IMR-90 (cell line): ENCODE data around the gene RLF. TPM values are rescaled to one million over a fixed set of nuclear protein-coding genes. Genes with fewer than 3 reads are reported as not detected.

Source experiments
- ATAC-seq: fragments of 200-7000 bp; cut with Tn5 transposase; 2 replicates; pipeline ENCODE4 v1.9.1; 2020; ENCODE audit warnings: low read depth, mild to moderate bottlenecking, moderate library complexity
- BruUV-seq: library from RNA; stranded (reverse); fragments of 400-500 nt; replicated peaks from 2 replicates; lab custom pipeline; 2021; lab: Mats Ljungman, UMichigan
- CTCF ChIA-PET: fragments of 300-600 bp; formaldehyde crosslinking; extraction: SDS; loops from one replicate; lab custom pipeline; 2021; ENCODE audit warnings: antibody characterized with exemption; lab: Yijun Ruan, JAX
- POLR2A ChIA-PET: fragments of 300-600 bp; sonication (Branson Sonifier 250); formaldehyde crosslinking; loops from one replicate; lab custom pipeline; 2022; ENCODE audit warnings: antibody characterized with exemption; ENCODE audit not compliant: unreplicated experiment; lab: Charles Lee
- DNase-seq: peaks from one replicate; pipeline ENCODE4 v3.0.0; 2013
- H2AFZ ChIP-seq: replicated peaks from 2 replicates; pipeline ENCODE3; 2013; ENCODE audit warnings: low read length, mild to moderate bottlenecking; ENCODE audit not compliant: poor library complexity
- H2AK5ac ChIP-seq: 2 replicates; pipeline ENCODE4 v1.6.1; 2013; ENCODE audit warnings: low read depth, low read length, inconsistent platforms
- H2AK9ac ChIP-seq: replicated peaks from 2 replicates; pipeline ENCODE3; 2013; ENCODE audit warnings: mild to moderate bottlenecking, low read depth, low read length, moderate library complexity; ENCODE audit not compliant: poor library complexity
- H2BK120ac ChIP-seq: 2 replicates; pipeline ENCODE4 v1.6.1; 2013; ENCODE audit warnings: low read depth, low read length, inconsistent platforms
- H2BK15ac ChIP-seq: 3 replicates; pipeline ENCODE4 v1.6.1; 2013; ENCODE audit warnings: low read depth, low read length, inconsistent platforms
- H2BK20ac ChIP-seq: 2 replicates; pipeline ENCODE4 v1.6.1; 2013; ENCODE audit warnings: low read depth, mild to moderate bottlenecking, inconsistent platforms, low read length, moderate library complexity
- H2BK5ac ChIP-seq: 2 replicates; pipeline ENCODE4 v1.6.1; 2013; ENCODE audit warnings: mild to moderate bottlenecking, low read depth, low read length, inconsistent platforms; ENCODE audit not compliant: poor library complexity, severe bottlenecking
- H3K14ac ChIP-seq: replicated peaks from 2 replicates; pipeline ENCODE4 v1.6.1; 2013; ENCODE audit warnings: low read depth, low read length, inconsistent platforms
- H3K18ac ChIP-seq: 2 replicates; pipeline ENCODE4 v1.6.1; 2013; ENCODE audit warnings: low read depth, low read length, control low read depth
- H3K23ac ChIP-seq: 2 replicates; pipeline ENCODE4 v1.6.1; 2013; ENCODE audit warnings: low read depth, low read length, inconsistent platforms
- H3K27ac ChIP-seq: 2 replicates; pipeline ENCODE4 v1.5.1; 2013; ENCODE audit warnings: mild to moderate bottlenecking, control low read depth, low read length; ENCODE audit not compliant: insufficient read depth
- H3K27me3 ChIP-seq: 2 replicates; pipeline ENCODE4 v1.6.1; 2013; ENCODE audit warnings: low read length; ENCODE audit not compliant: control insufficient read depth, insufficient read depth
- H3K36me3 ChIP-seq: 2 replicates; pipeline ENCODE4 v1.6.1; 2013; ENCODE audit warnings: low read length, mixed read lengths; ENCODE audit not compliant: control insufficient read depth, insufficient read depth
- H3K4ac ChIP-seq: 2 replicates; pipeline ENCODE4 v1.6.1; 2013; ENCODE audit warnings: low read depth, low read length, inconsistent platforms
- H3K4me1 ChIP-seq: 2 replicates; pipeline ENCODE4 v1.6.1; 2013; ENCODE audit warnings: low read length, mixed read lengths; ENCODE audit not compliant: control insufficient read depth, insufficient read depth
- H3K4me2 ChIP-seq: 2 replicates; pipeline ENCODE4 v1.6.1; 2013; ENCODE audit warnings: low read depth, mild to moderate bottlenecking, control low read depth, low read length, moderate library complexity
- H3K4me3 ChIP-seq: 2 replicates; pipeline ENCODE4 v1.5.1; 2013; ENCODE audit warnings: low read depth, mild to moderate bottlenecking, control low read depth, low read length, moderate library complexity; ENCODE audit not compliant: insufficient read depth
- H3K56ac ChIP-seq: 2 replicates; pipeline ENCODE4 v1.6.1; 2013; ENCODE audit warnings: low read length, inconsistent platforms; ENCODE audit not compliant: insufficient read depth; ENCODE audit errors: extremely low read depth
- H3K79me1 ChIP-seq, 2 experiments: 2 replicates each; pipeline ENCODE4 v1.6.1; 2013; ENCODE audit warnings: low read length in 2 of 2, inconsistent platforms in 1 of 2, low read depth in 1 of 2
- H3K9ac ChIP-seq: 2 replicates; pipeline ENCODE4 v1.6.1; 2013; ENCODE audit warnings: low read depth, low read length, control low read depth
- H3K9me1 ChIP-seq: 2 replicates; pipeline ENCODE4 v1.6.1; 2013; ENCODE audit warnings: low read length, inconsistent platforms; ENCODE audit not compliant: insufficient read depth
- H3K9me3 ChIP-seq: 2 replicates; pipeline ENCODE4 v1.6.1; 2013; ENCODE audit warnings: low read length; ENCODE audit not compliant: control insufficient read depth, insufficient read depth
- H4K20me1 ChIP-seq: 2 replicates; pipeline ENCODE4 v1.6.1; 2013; ENCODE audit warnings: low read length, inconsistent platforms; ENCODE audit not compliant: insufficient read depth
- H4K5ac ChIP-seq: 2 replicates; pipeline ENCODE4 v1.6.1; 2013; ENCODE audit warnings: mild to moderate bottlenecking, low read depth, low read length, control low read depth
- H4K8ac ChIP-seq, 2 experiments: 2 replicates each; pipeline ENCODE4 v1.6.1; 2013; ENCODE audit warnings: low read depth in 2 of 2, low read length in 2 of 2, control low read depth in 1 of 2, inconsistent platforms in 1 of 2
- H4K91ac ChIP-seq: 2 replicates; pipeline ENCODE4 v1.6.1; 2013; ENCODE audit warnings: low read depth, low read length, inconsistent platforms; ENCODE audit not compliant: insufficient read depth
- BHLHE40 ChIP-seq: fragments of 150-350 bp; IDR thresholded peaks from 2 replicates; pipeline ENCODE4 v1.6.1; 2016; ENCODE audit warnings: mild to moderate bottlenecking, low read depth, low read length
- FOS ChIP-seq: fragments of 150-350 bp; IDR thresholded peaks from 2 replicates; pipeline ENCODE4 v1.6.1; 2016; ENCODE audit warnings: low read depth, low read length
- MAZ ChIP-seq: IDR thresholded peaks from 2 replicates; pipeline ENCODE4 v1.6.1; 2012; ENCODE audit warnings: low read depth, mild to moderate bottlenecking, low read length, improper control_type of control experiment, moderate library complexity, borderline replicate concordance
- MXI1 ChIP-seq: IDR thresholded peaks from 2 replicates; pipeline ENCODE4 v1.6.1; 2012; ENCODE audit warnings: low read depth, mild to moderate bottlenecking, low read length, moderate library complexity, borderline replicate concordance
- WGBS, 2 experiments: methylation state at CpG; one replicate each; pipeline versions ENCODE4 v1.1.5 to v1.1.7; 2013; ENCODE audit warnings: missing lambda C conversion rate in 2 of 2; ENCODE audit not compliant: insufficient read length in 1 of 2; ENCODE audit errors: extremely low coverage in 2 of 2; 5-methylcytosine and 5-hydroxymethylcytosine counted together
- dilution Hi-C: fragments of 300-500 bp; cut with HindIII; formaldehyde crosslinking; loops from one replicate; pipeline ENCODE4 v1.14.3; 2018; ENCODE audit warnings: low sequenced_read_pairs; ENCODE audit not compliant: unreplicated experiment
- in situ Hi-C: fragments of 300-500 bp; cut with MboI; formaldehyde crosslinking; loops from 3 replicates; pipeline ENCODE4 v1.14.3; 2019; ENCODE audit warnings: low sequenced_read_pairs, inconsistent platforms, mixed read lengths
- intact Hi-C: fragments of 100-400 bp; cut with micrococcal nuclease; formaldehyde crosslinking; loops from 2 replicates; pipeline ENCODE4 v1.10.0; 2022
- polyA plus RNA-seq, 3 experiments: library from polyadenylated mRNA; depleted of rRNA; stranded (reverse); fragments of >200 nt; gene quantifications; 2 replicates each; pipeline ENCODE4 v1.2.3, GENCODE V29; 2012; ENCODE audit warnings: low replicate concordance in 1 of 3
- total RNA-seq: library from RNA; depleted of rRNA; stranded (reverse); fragments of >200 nt; gene quantifications from 2 replicates; pipeline ENCODE4 v1.2.3, GENCODE V29; 2012
- TF ChIP-seq, protein P1 (sequence below): fragments of 150-350 bp; IDR thresholded peaks from 2 replicates; pipeline ENCODE4 v1.6.1; 2016; ENCODE audit warnings: low read depth, mild to moderate bottlenecking, low read length, moderate library complexity, borderline replicate concordance
- TF ChIP-seq, protein P2 (sequence below): conservative IDR thresholded peaks from 2 replicates; pipeline ENCODE4 v1.5.1; 2012; ENCODE audit warnings: mild to moderate bottlenecking, low read depth, low read length, improper control_type of control experiment

RLF gene
- total and polyA plus RNA-seq, 2 of the 4 experiments (the other 2 are of a cell fraction) = 4.4 to 29.8 TPM

DNA sequence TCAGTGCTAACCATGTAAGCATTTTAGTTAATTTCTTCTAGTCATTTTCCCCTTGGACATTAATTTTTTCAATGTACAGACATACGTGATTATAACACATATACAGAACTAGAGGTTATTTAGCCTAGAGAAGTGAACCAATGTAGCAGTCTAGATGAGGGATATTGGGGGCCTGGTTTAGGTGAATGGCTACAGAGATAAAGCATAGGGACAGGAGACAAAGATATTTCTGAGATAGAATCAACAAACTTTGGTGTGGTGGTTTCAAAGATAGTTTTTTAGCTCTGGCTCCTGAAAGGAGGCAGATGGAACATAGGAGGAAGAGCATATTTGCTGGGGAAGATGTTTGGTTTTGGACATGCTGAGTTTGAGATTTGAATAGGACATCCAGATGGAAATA is 23.0 kb downstream of the RLF start:
- Histone ChIP-seq H3K4me2 (no peak overlapping the region), H3K23ac (no peak overlapping the region), H3K9me1 (no peaks in the 10 kb centered on the region), H3K4me3 (no peak overlapping the region), H4K20me1 (peaks cover 88% of the 10 kb centered on the region), H2AK5ac (no peak overlapping the region), H3K4ac (no peak overlapping the region), H2BK120ac (no peak overlapping the region), H2BK20ac (no peak overlapping the region), H2AFZ (no peak overlapping the region), H3K27me3 (no peaks in the 10 kb centered on the region), H3K9me3 (no peaks in the 10 kb centered on the region), H3K36me3 (no peaks in the 10 kb centered on the region), H4K5ac (no peak overlapping the region), H3K4me1 (peaks cover 4% of the 10 kb centered on the region), H3K79me1 (peaks cover 3 to 64% of the 10 kb centered on the region in 2 experiments), H3K14ac (no peak overlapping the region), H3K56ac (no peak overlapping the region), H3K9ac (no peak overlapping the region), H2AK9ac (no peak overlapping the region), H3K18ac (no peak overlapping the region), H2BK5ac (no peak overlapping the region), H4K91ac (no peak overlapping the region), H2BK15ac (no peak overlapping the region), H3K27ac (no peak overlapping the region), H4K8ac (no peak overlapping the region)
- ChIA-PET POLR2A (interaction anchor here (0.5 kb wide), 1 partner anchor 151 kb away, joined by 15 read pairs; no protein-coding TSS in a partner anchor), CTCF (interaction anchor here (0.6 to 1.8 kb wide), 5 partner anchors 14 to 221 kb away, joined by 3 to 6 read pairs (median 4); no protein-coding TSS in a partner anchor)
- dilution Hi-C loops = no loop called here
- intact Hi-C loops = no loop called here
- no CpG with 5 or more reads among the region's 1 CpG for WGBS, 2 experiments
- BruUV-seq = no TSS peak
- ATAC-seq (no peak), DNase-seq (no peak)
- in situ Hi-C loops = no loop called here
- no peak for TF ChIP-seq BHLHE40
- TF ChIP-seq, protein P1, sequence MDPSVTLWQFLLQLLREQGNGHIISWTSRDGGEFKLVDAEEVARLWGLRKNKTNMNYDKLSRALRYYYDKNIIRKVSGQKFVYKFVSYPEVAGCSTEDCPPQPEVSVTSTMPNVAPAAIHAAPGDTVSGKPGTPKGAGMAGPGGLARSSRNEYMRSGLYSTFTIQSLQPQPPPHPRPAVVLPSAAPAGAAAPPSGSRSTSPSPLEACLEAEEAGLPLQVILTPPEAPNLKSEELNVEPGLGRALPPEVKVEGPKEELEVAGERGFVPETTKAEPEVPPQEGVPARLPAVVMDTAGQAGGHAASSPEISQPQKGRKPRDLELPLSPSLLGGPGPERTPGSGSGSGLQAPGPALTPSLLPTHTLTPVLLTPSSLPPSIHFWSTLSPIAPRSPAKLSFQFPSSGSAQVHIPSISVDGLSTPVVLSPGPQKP = no peak
- TF ChIP-seq FOS = no peak
- no peak for TF ChIP-seq MXI1
- TF ChIP-seq, protein P2, sequence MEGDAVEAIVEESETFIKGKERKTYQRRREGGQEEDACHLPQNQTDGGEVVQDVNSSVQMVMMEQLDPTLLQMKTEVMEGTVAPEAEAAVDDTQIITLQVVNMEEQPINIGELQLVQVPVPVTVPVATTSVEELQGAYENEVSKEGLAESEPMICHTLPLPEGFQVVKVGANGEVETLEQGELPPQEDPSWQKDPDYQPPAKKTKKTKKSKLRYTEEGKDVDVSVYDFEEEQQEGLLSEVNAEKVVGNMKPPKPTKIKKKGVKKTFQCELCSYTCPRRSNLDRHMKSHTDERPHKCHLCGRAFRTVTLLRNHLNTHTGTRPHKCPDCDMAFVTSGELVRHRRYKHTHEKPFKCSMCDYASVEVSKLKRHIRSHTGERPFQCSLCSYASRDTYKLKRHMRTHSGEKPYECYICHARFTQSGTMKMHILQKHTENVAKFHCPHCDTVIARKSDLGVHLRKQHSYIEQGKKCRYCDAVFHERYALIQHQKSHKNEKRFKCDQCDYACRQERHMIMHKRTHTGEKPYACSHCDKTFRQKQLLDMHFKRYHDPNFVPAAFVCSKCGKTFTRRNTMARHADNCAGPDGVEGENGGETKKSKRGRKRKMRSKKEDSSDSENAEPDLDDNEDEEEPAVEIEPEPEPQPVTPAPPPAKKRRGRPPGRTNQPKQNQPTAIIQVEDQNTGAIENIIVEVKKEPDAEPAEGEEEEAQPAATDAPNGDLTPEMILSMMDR = no peak
- no peak for TF ChIP-seq MAZ
